Measurements from ENCODE around the gene MED27. TPM values are rescaled to one million over a fixed set of nuclear protein-coding genes. Genes with fewer than 3 reads are reported as not detected.
A peak's percentile ranks its signal among the peaks of the same experiment; 100 is the strongest.

Gene MED27
- total and polyA plus RNA-seq, 2 donors (not counting 1 experiment from before 2014, with no cell fraction given) = 13.4 to 44.7 TPM

DNA sequence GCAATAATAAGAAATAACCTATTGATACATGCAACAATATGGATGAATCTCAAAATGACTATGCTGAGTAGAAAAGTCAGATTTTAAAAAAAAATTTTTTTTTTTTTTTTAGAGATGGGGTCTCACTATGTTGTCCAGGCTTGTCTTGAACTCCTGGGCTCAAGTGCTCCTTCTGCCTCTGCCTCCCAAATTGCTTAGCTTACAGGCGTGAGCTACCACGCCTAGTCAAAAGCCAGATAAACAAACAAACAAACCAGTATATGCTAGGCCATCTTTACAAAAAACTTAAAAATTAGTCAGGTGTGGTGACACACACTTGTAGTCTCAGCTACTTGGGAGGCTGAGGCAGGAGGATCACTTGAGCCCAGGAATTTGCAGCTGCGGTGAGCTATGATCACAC, 79.0 kb downstream of the MED27 start:
- Histone ChIP-seq H3K4me1 (ENCODE audit: control insufficient read depth, extremely low read depth, insufficient read depth, low read length) (peaks cover 7% of the 10 kb centered on the region), H2AFZ (ENCODE audit: low read length) (no peak overlapping the region)

DNA sequence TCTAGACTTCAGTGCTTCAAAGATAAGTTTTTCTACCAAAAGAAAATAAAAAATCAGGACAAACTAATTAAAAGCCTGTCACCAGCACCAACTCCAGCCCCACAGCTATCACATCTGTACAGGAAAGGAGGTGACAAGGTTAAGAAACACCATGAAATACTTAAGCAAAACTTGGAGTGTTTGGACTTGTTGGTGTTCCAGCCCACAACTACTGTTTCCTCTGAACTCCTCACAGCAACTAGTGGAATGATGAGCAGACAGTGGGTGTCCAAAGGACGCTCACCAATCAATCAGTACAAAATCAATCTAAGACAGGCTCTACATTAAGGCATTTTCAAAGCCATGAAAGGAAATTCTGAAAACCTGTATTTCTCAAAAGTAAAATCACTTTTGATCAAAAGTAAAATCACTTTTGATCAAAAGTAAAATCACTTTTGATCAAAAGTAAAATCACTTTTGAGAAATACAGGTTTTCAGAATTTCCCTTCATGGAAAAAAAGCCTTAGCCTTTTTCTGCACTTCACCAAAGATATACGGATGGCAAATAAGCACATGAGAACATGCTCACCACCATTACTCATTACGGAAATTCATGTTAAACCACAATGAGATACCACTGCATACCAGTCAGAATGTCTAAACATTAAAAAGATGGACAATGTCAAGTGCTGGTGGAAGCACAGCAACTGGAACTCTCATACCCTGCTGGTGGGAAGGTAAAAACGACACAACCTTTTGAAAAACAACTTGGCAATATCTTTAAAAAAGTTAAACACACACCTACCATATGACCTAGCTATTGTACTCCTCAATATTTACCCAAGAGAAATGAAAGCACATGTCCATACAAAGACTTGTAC, 79.7 kb downstream of the MED27 start:
- H3K9me3 ChIP-seq (ENCODE audit: control insufficient read depth, insufficient read depth, low read depth, low read length) = no peaks in the 10 kb centered on the region
- no peaks in the 10 kb centered on the region for H4K20me1 ChIP-seq (ENCODE audit: control insufficient read depth, extremely low read depth, insufficient read depth, low read length)
- H3K36me3 ChIP-seq (ENCODE audit: control insufficient read depth, insufficient read depth, low read length) = no peaks in the 10 kb centered on the region
- no peak overlapping the region for H2AFZ ChIP-seq (ENCODE audit: low read length)
- TF ChIP-seq EZH2 (IDR thresholded peaks at IDR 0.05; ENCODE audit: low read length, missing control alignments) = no peak
- TF ChIP-seq, protein P1, sequence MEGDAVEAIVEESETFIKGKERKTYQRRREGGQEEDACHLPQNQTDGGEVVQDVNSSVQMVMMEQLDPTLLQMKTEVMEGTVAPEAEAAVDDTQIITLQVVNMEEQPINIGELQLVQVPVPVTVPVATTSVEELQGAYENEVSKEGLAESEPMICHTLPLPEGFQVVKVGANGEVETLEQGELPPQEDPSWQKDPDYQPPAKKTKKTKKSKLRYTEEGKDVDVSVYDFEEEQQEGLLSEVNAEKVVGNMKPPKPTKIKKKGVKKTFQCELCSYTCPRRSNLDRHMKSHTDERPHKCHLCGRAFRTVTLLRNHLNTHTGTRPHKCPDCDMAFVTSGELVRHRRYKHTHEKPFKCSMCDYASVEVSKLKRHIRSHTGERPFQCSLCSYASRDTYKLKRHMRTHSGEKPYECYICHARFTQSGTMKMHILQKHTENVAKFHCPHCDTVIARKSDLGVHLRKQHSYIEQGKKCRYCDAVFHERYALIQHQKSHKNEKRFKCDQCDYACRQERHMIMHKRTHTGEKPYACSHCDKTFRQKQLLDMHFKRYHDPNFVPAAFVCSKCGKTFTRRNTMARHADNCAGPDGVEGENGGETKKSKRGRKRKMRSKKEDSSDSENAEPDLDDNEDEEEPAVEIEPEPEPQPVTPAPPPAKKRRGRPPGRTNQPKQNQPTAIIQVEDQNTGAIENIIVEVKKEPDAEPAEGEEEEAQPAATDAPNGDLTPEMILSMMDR (conservative IDR thresholded peaks at IDR 0.05 in 1 of 2, IDR thresholded peaks at IDR 0.05 in 1 of 2; ENCODE audit: low read depth in 1 of 2, low read length in 2 of 2) = peak in 1 of 2 donors; percentile 8
- H3K79me2 ChIP-seq (ENCODE audit: control insufficient read depth, insufficient read depth, low read length) = peaks cover 2% of the 10 kb centered on the region
- H3K4me3 ChIP-seq (replicated peaks in 1 of 4; ENCODE audit: control extremely low read depth in 1 of 4, insufficient read depth in 1 of 4, low read depth in 3 of 4, low read length in 4 of 4) = no peak overlapping the region
- H3K27ac ChIP-seq (ENCODE audit: insufficient read depth, low read length) = no peak overlapping the region
- no peak overlapping the region for H3K4me2 ChIP-seq (ENCODE audit: extremely low read depth, insufficient read depth, low read length)
- H3K9ac ChIP-seq (ENCODE audit: insufficient read depth, low read length) = no peak overlapping the region
- peak; percentile 68 to 93 for DNase-seq (ENCODE audit: low read depth in 2 of 2)
- no peaks in the 10 kb centered on the region for H3K27me3 ChIP-seq (ENCODE audit: control insufficient read depth, insufficient read depth, low read length)
- H3K4me1 ChIP-seq (ENCODE audit: control insufficient read depth, extremely low read depth, insufficient read depth, low read length) = peaks cover 12% of the 10 kb centered on the region

More for the DNA sequence above, 79.0 kb downstream of the MED27 start:
- Histone ChIP-seq H3K9ac (ENCODE audit: insufficient read depth, low read length) (no peak overlapping the region), H3K4me3 (replicated peaks in 1 of 4; ENCODE audit: control extremely low read depth in 1 of 4, insufficient read depth in 1 of 4, low read depth in 3 of 4, low read length in 4 of 4) (no peak overlapping the region), H3K4me2 (ENCODE audit: extremely low read depth, insufficient read depth, low read length) (no peak overlapping the region), H3K27me3 (ENCODE audit: control insufficient read depth, insufficient read depth, low read length) (no peaks in the 10 kb centered on the region), H3K9me3 (ENCODE audit: control insufficient read depth, insufficient read depth, low read depth, low read length) (no peaks in the 10 kb centered on the region), H3K79me2 (ENCODE audit: control insufficient read depth, insufficient read depth, low read length) (peaks cover 2% of the 10 kb centered on the region), H3K27ac (ENCODE audit: insufficient read depth, low read length) (no peak overlapping the region), H4K20me1 (ENCODE audit: control insufficient read depth, extremely low read depth, insufficient read depth, low read length) (no peaks in the 10 kb centered on the region), H3K36me3 (ENCODE audit: control insufficient read depth, insufficient read depth, low read length) (no peaks in the 10 kb centered on the region)
- TF ChIP-seq EZH2 (IDR thresholded peaks at IDR 0.05; ENCODE audit: low read length, missing control alignments) = no peak
- TF ChIP-seq, protein P1 (conservative IDR thresholded peaks at IDR 0.05 in 1 of 2, IDR thresholded peaks at IDR 0.05 in 1 of 2; ENCODE audit: low read depth in 1 of 2, low read length in 2 of 2) = no peak
- no peak for DNase-seq (ENCODE audit: low read depth in 2 of 2)

DNA sequence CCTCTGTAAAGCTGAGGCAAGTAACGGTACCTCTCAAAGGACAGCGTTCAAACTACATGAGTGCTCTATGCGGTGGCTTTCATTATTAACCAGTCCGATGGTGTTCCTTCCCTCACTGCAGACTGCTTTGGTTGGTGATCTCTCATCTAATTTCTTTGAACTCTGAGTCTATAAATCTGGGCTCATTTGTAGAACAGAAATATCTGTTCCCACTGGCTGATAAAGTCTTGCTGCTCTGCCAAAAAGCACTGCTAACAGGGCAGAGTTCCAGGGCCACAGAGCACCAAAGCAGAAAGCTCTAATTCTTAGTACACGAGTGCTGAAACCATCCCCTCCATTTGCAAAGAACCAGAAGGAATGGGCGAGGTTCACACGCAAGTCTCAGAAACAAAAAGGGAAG, 81.9 kb downstream of the MED27 start:
- Histone ChIP-seq H2AFZ (ENCODE audit: low read length) (no peak overlapping the region), H3K79me2 (ENCODE audit: control insufficient read depth, insufficient read depth, low read length) (peaks cover 2% of the 10 kb centered on the region), H3K36me3 (ENCODE audit: control insufficient read depth, insufficient read depth, low read length) (no peaks in the 10 kb centered on the region), H3K4me3 (replicated peaks in 1 of 4; ENCODE audit: control extremely low read depth in 1 of 4, insufficient read depth in 1 of 4, low read depth in 3 of 4, low read length in 4 of 4) (no peak overlapping the region), H3K4me2 (ENCODE audit: extremely low read depth, insufficient read depth, low read length) (peak overlapping the region; percentile 26), H3K4me1 (ENCODE audit: control insufficient read depth, extremely low read depth, insufficient read depth, low read length) (peaks cover 12% of the 10 kb centered on the region), H3K27me3 (ENCODE audit: control insufficient read depth, insufficient read depth, low read length) (no peaks in the 10 kb centered on the region), H3K9ac (ENCODE audit: insufficient read depth, low read length) (no peak overlapping the region), H3K27ac (ENCODE audit: insufficient read depth, low read length) (no peak overlapping the region), H3K9me3 (ENCODE audit: control insufficient read depth, insufficient read depth, low read depth, low read length) (no peaks in the 10 kb centered on the region), H4K20me1 (ENCODE audit: control insufficient read depth, extremely low read depth, insufficient read depth, low read length) (no peaks in the 10 kb centered on the region)
- DNase-seq (ENCODE audit: low read depth in 2 of 2) = peak; percentile 69 to 75
- TF ChIP-seq EZH2 (IDR thresholded peaks at IDR 0.05; ENCODE audit: low read length, missing control alignments) = no peak
- TF ChIP-seq, protein P1 (conservative IDR thresholded peaks at IDR 0.05 in 1 of 2, IDR thresholded peaks at IDR 0.05 in 1 of 2; ENCODE audit: low read depth in 1 of 2, low read length in 2 of 2) = no peak
